ENCODE results near the gene BCKDK. TPM values are rescaled to one million over a fixed set of nuclear protein-coding genes. Genes with fewer than 3 reads are reported as not detected.

BCKDK gene
- total RNA-seq, 2 experiments from 2014 or later = 4.3 to 5.8 TPM

GRCh38 chr16:31087481-31087880 is 20.7 kb upstream of the BCKDK start:
- intact Hi-C loops (cut with DNase I, micrococcal nuclease) = no loop called here
- Mint-ChIP-seq H3K9me3 (no peaks in the 10 kb centered on the region), H3K27ac (no peak overlapping the region), H3K27me3 (no peaks in the 10 kb centered on the region), H3K36me3 (ENCODE audit: low read depth) (peaks cover 34% of the 10 kb centered on the region), H3K4me1 (ENCODE audit: low read depth) (peaks cover 5% of the 10 kb centered on the region), H3K4me3 (no peak overlapping the region)
- ChIA-PET POLR2A (no interaction called here), CTCF (no interaction called here)
- Histone ChIP-seq H3K36me3 (ENCODE audit: insufficient read depth, low read length) (peaks cover 34% of the 10 kb centered on the region), H3K27me3 (ENCODE audit: control insufficient read depth in 1 of 2, insufficient read depth in 2 of 2, low read length in 2 of 2) (no peaks in the 10 kb centered on the region), H3K4me1 (ENCODE audit: insufficient read depth, low read length) (no peaks in the 10 kb centered on the region), H3K9me3 (ENCODE audit: control insufficient read depth in 1 of 2, insufficient read depth in 1 of 2, low read length in 2 of 2) (no peaks in the 10 kb centered on the region), H3K4me3 (ENCODE audit: low read length) (no peak overlapping the region), H3K27ac (ENCODE audit: low read depth in 1 of 2, low read length in 2 of 2) (no peak overlapping the region)
- ATAC-seq (ENCODE audit: poor library complexity) = no peak
- TF ChIP-seq, protein P1, sequence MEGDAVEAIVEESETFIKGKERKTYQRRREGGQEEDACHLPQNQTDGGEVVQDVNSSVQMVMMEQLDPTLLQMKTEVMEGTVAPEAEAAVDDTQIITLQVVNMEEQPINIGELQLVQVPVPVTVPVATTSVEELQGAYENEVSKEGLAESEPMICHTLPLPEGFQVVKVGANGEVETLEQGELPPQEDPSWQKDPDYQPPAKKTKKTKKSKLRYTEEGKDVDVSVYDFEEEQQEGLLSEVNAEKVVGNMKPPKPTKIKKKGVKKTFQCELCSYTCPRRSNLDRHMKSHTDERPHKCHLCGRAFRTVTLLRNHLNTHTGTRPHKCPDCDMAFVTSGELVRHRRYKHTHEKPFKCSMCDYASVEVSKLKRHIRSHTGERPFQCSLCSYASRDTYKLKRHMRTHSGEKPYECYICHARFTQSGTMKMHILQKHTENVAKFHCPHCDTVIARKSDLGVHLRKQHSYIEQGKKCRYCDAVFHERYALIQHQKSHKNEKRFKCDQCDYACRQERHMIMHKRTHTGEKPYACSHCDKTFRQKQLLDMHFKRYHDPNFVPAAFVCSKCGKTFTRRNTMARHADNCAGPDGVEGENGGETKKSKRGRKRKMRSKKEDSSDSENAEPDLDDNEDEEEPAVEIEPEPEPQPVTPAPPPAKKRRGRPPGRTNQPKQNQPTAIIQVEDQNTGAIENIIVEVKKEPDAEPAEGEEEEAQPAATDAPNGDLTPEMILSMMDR (IDR thresholded peaks at IDR 0.05) = no peak
- no peak for DNase-seq

GRCh38 chr16:31087971-31088370 is 20.2 kb upstream of the BCKDK start:
- ChIA-PET CTCF (no interaction called here), POLR2A (no interaction called here)
- Histone ChIP-seq H3K27ac (ENCODE audit: low read depth in 1 of 2, low read length in 2 of 2) (no peak overlapping the region), H3K36me3 (ENCODE audit: insufficient read depth, low read length) (peaks cover 32% of the 10 kb centered on the region), H3K9me3 (ENCODE audit: control insufficient read depth in 1 of 2, insufficient read depth in 1 of 2, low read length in 2 of 2) (no peaks in the 10 kb centered on the region), H3K4me3 (ENCODE audit: low read length) (no peak overlapping the region), H3K4me1 (ENCODE audit: insufficient read depth, low read length) (peaks cover 4% of the 10 kb centered on the region), H3K27me3 (ENCODE audit: control insufficient read depth in 1 of 2, insufficient read depth in 2 of 2, low read length in 2 of 2) (no peaks in the 10 kb centered on the region)
- intact Hi-C loops (cut with DNase I, micrococcal nuclease) = no loop called here
- peaks cover 34% of the 10 kb centered on the region for H3K36me3 Mint-ChIP-seq (ENCODE audit: low read depth)
- no peak overlapping the region for H3K4me3 Mint-ChIP-seq
- DNase-seq (no peak), ATAC-seq (ENCODE audit: poor library complexity) (no peak)
- no peaks in the 10 kb centered on the region for H3K27me3 Mint-ChIP-seq
- no peak overlapping the region for H3K27ac Mint-ChIP-seq
- peaks cover 10% of the 10 kb centered on the region for H3K4me1 Mint-ChIP-seq (ENCODE audit: low read depth)
- no peaks in the 10 kb centered on the region for H3K9me3 Mint-ChIP-seq
- TF ChIP-seq, protein P1 (IDR thresholded peaks at IDR 0.05) = no peak

GRCh38 chr16:31088459-31089183 is 19.6 kb upstream of the BCKDK start, which contains the start of gene PRSS53:
Gene PRSS53, minus strand, starts transcription at chr16:31088943. Its CDS starts 134 bp downstream, at chr16:31088809.
- Mint-ChIP-seq H3K4me3 (no peak within 1 kb of the TSS), H3K4me1 (ENCODE audit: low read depth) (peaks cover 15% of the 10 kb centered on the region), H3K9me3 (no peaks in the 10 kb centered on the region), H3K27me3 (no peaks in the 10 kb centered on the region), H3K36me3 (ENCODE audit: low read depth) (peaks cover 28% of the 10 kb centered on the region), H3K27ac (no peak within 1 kb of the TSS)
- Histone ChIP-seq H3K27ac (ENCODE audit: low read depth in 1 of 2, low read length in 2 of 2) (no peak within 1 kb of the TSS), H3K9me3 (ENCODE audit: control insufficient read depth in 1 of 2, insufficient read depth in 1 of 2, low read length in 2 of 2) (no peaks in the 10 kb centered on the region), H3K36me3 (ENCODE audit: insufficient read depth, low read length) (peaks cover 27% of the 10 kb centered on the region), H3K4me1 (ENCODE audit: insufficient read depth, low read length) (peaks cover 11% of the 10 kb centered on the region), H3K27me3 (ENCODE audit: control insufficient read depth in 1 of 2, insufficient read depth in 2 of 2, low read length in 2 of 2) (no peaks in the 10 kb centered on the region), H3K4me3 (ENCODE audit: low read length) (no peak within 1 kb of the TSS)
- intact Hi-C loops (cut with DNase I, micrococcal nuclease) = no loop called here
- DNase-seq (no peak), ATAC-seq (ENCODE audit: poor library complexity) (no peak)
- ChIA-PET POLR2A (no interaction called here), CTCF (no interaction called here)
- TF ChIP-seq, protein P1 (IDR thresholded peaks at IDR 0.05) = no peak

All from CD4-positive, alpha-beta T cell (primary cell).